Measurements from ENCODE around the gene CPB1.
"Not testable (repeated sequence)": the region's sequence is repeated elsewhere in the genome, so short reads cannot be mapped to it uniquely, and the experiment has no call there.

- not testable (repeated sequence) for TF ChIP-seq SP4 (IDR thresholded peaks at IDR 0.05; ENCODE audit: low read length); CTBP2 (IDR thresholded peaks at IDR 0.05; ENCODE audit: borderline replicate concordance, insufficient read depth, insufficient read length, low read length); POLR2A (IDR thresholded peaks at IDR 0.05; ENCODE audit: control extremely low read depth in 1 of 2, low read depth in 2 of 2, low read length in 2 of 2); EP300 (IDR thresholded peaks at IDR 0.05; ENCODE audit: borderline replicate concordance in 1 of 2, low read depth in 2 of 2, low read length in 2 of 2); ZNF274 (IDR thresholded peaks at IDR 0.05; ENCODE audit: borderline replicate concordance, extremely low read depth, low read length); POLR2AphosphoS5 (IDR thresholded peaks at IDR 0.05; ENCODE audit: low read depth, low read length); RFX5 (IDR thresholded peaks at IDR 0.05; ENCODE audit: borderline replicate concordance, low read depth, low read length); CEBPB (IDR thresholded peaks at IDR 0.05; ENCODE audit: low read depth, low read length); BACH1 (IDR thresholded peaks at IDR 0.05; ENCODE audit: low read length)
- TF ChIP-seq, protein P1, sequence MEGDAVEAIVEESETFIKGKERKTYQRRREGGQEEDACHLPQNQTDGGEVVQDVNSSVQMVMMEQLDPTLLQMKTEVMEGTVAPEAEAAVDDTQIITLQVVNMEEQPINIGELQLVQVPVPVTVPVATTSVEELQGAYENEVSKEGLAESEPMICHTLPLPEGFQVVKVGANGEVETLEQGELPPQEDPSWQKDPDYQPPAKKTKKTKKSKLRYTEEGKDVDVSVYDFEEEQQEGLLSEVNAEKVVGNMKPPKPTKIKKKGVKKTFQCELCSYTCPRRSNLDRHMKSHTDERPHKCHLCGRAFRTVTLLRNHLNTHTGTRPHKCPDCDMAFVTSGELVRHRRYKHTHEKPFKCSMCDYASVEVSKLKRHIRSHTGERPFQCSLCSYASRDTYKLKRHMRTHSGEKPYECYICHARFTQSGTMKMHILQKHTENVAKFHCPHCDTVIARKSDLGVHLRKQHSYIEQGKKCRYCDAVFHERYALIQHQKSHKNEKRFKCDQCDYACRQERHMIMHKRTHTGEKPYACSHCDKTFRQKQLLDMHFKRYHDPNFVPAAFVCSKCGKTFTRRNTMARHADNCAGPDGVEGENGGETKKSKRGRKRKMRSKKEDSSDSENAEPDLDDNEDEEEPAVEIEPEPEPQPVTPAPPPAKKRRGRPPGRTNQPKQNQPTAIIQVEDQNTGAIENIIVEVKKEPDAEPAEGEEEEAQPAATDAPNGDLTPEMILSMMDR (IDR thresholded peaks at IDR 0.05; ENCODE audit: control extremely low read depth in 1 of 3, insufficient read depth in 1 of 3, low read depth in 1 of 3, low read length in 3 of 3), result not testable (repeated sequence)
Measured at GRCh38 chr3:148785026-148785425, 42.6 kb upstream of the CPB1 start.
